HepG2 (cell line): ENCODE measurements around the gene TRNT1. TPM values are rescaled to one million over a fixed set of nuclear protein-coding genes. Genes with fewer than 3 reads are reported as not detected.

Experiments
- ASH2L ChIP-seq: fragments of 300-600, 200-600 bp; sonication (generic); IDR thresholded peaks from 2 replicates; pipeline ENCODE4 v1.7.0; 2017; ENCODE audit warnings: low read depth, mild to moderate bottlenecking, moderate library complexity, mixed read lengths, low read length; ENCODE audit not compliant: insufficient read length
- BRF2 ChIP-seq: sonication (generic); formaldehyde crosslinking; IDR thresholded peaks from 2 replicates; pipeline ENCODE4 v1.8.1; 2022; ENCODE audit warnings: mild to moderate bottlenecking, missing genetic modification reagents
- CSRNP1 ChIP-seq: sonication (generic); formaldehyde crosslinking; IDR thresholded peaks from 2 replicates; pipeline ENCODE4 v1.8.1; 2023; ENCODE audit warnings: mild to moderate bottlenecking, missing genetic modification reagents
- DMTF1 ChIP-seq: sonication (generic); formaldehyde crosslinking; IDR thresholded peaks from 2 replicates; pipeline ENCODE4 v1.4.0; 2020; ENCODE audit warnings: mild to moderate bottlenecking, missing genetic modification reagents
- ELK4 ChIP-seq: sonication (generic); formaldehyde crosslinking; IDR thresholded peaks from 2 replicates; pipeline ENCODE4 v1.9.0; 2021; ENCODE audit warnings: missing genetic modification reagents, borderline replicate concordance
- KDM3A ChIP-seq: IDR thresholded peaks from 2 replicates; pipeline ENCODE4 v1.6.1; 2018; ENCODE audit warnings: low read depth, missing compliant biosample characterization
- MAFG ChIP-seq: sonication (generic); formaldehyde crosslinking; IDR thresholded peaks from 2 replicates; pipeline ENCODE4 v1.5.1; 2020; ENCODE audit warnings: mild to moderate bottlenecking, missing genetic modification reagents
- REXO4 ChIP-seq: sonication (generic); formaldehyde crosslinking; IDR thresholded peaks from 2 replicates; pipeline ENCODE4 v1.8.0; 2022; ENCODE audit warnings: missing genetic modification reagents, mild to moderate bottlenecking, borderline replicate concordance
- RXRB ChIP-seq: IDR thresholded peaks from 2 replicates; pipeline ENCODE4 v1.6.1; 2016; ENCODE audit warnings: borderline replicate concordance, missing genetic modification reagents, missing compliant biosample characterization
- SP140L ChIP-seq: sonication (generic); formaldehyde crosslinking; IDR thresholded peaks from 2 replicates; pipeline ENCODE4 v1.4.0; 2020; ENCODE audit warnings: missing genetic modification reagents, borderline replicate concordance
- SPEN ChIP-seq: sonication (generic); formaldehyde crosslinking; IDR thresholded peaks from 2 replicates; pipeline ENCODE4 v1.5.1; 2020; ENCODE audit warnings: low read depth, mild to moderate bottlenecking, missing genetic modification reagents
- WIZ ChIP-seq: sonication (generic); formaldehyde crosslinking; IDR thresholded peaks from 2 replicates; pipeline ENCODE4 v1.5.1; 2020; ENCODE audit warnings: mild to moderate bottlenecking, missing genetic modification reagents
- ZBTB49 ChIP-seq: sonication (generic); formaldehyde crosslinking; IDR thresholded peaks from 2 replicates; pipeline ENCODE4 v1.4.0; 2020; ENCODE audit warnings: missing genetic modification reagents, borderline replicate concordance
- ZNF253 ChIP-seq: sonication (generic); formaldehyde crosslinking; IDR thresholded peaks from 2 replicates; pipeline ENCODE4 v1.8.0; 2022; ENCODE audit warnings: mild to moderate bottlenecking, missing genetic modification reagents, borderline replicate concordance
- ZNF546 ChIP-seq: sonication (generic); formaldehyde crosslinking; conservative IDR thresholded peaks from 2 replicates; pipeline ENCODE4 v1.8.1; 2023; ENCODE audit warnings: mild to moderate bottlenecking, missing genetic modification reagents
- ZNF770 ChIP-seq: sonication (generic); formaldehyde crosslinking; IDR thresholded peaks from 2 replicates; pipeline ENCODE4 v1.5.0; 2020; ENCODE audit warnings: mild to moderate bottlenecking, missing genetic modification reagents
- polyA plus RNA-seq, 8 experiments: library from polyadenylated mRNA; depleted of rRNA in 3 of 8; stranded (reverse) in 7 of 8; unstranded in 1 of 8; fragments of >200 nt; fragmentation: Illumina TruSeq in 4 of 8; extraction: Trizol in 4 of 8; gene quantifications; 2 replicates each; pipeline versions ENCODE4 v1.2.1 to v1.2.3, GENCODE V29; 2011 to 2016; ENCODE audit warnings: low read depth in 4 of 8, missing spikeins in 1 of 8, mixed read lengths in 1 of 8; ENCODE audit not compliant: insufficient read depth in 1 of 8
- total RNA-seq, 5 experiments: library from RNA; depleted of rRNA; stranded (reverse); fragments of >200 nt; fragmentation: Illumina TruSeq; extraction: Trizol; gene quantifications; 2 replicates each; pipeline ENCODE4 v1.2.3, GENCODE V29; 2016; ENCODE audit warnings: low read depth in 1 of 5

The TRNT1 gene
- total and polyA plus RNA-seq, 2 of the 13 experiments (the other 11 are each of a cell fraction or from before 2014, with no cell fraction given), result 9.4 to 27.7 TPM

GRCh38 chr3:3126477-3127431, at the start of gene TRNT1 (continued):
- TF ChIP-seq DMTF1 (no peak), RXRB (CRISPR knock-in tag) (no peak), BRF2 (peak; percentile 35; the same call in 1 of the 2 replicates), MAFG (CRISPR knock-in tag) (no peak), ZNF546 (CRISPR knock-in tag) (peak; percentile 74; the same call in 1 of the 2 replicates), SP140L (CRISPR knock-in tag) (no peak), ZNF253 (peak; percentile 37; the same call in 1 of the 2 replicates), ZNF770 (CRISPR knock-in tag) (peak; percentile 62), CSRNP1 (peak; percentile 69; the same call in 1 of the 2 replicates), ELK4 (CRISPR knock-in tag) (no peak), ZBTB49 (CRISPR knock-in tag) (no peak), REXO4 (CRISPR knock-in tag) (no peak; the same call in 1 of the 2 replicates), ASH2L (peak; percentile 77), KDM3A (peak; percentile 58; the same call in 1 of the 2 replicates), WIZ (no peak), SPEN (CRISPR knock-in tag) (peak; percentile 87)
